C4-2B (cell line): ENCODE data around the gene COX7A2L.

ENCODE experiments used
- ZFX ChIP-seq: fragments of 450-650 bp; IDR thresholded peaks from 2 replicates; pipeline ENCODE4 v1.6.1; 2017
- TF ChIP-seq, protein P1 (sequence below): fragments of 450-650 bp; conservative IDR thresholded peaks from 2 replicates; pipeline ENCODE4 v1.5.1; 2017; ENCODE audit warnings: mild to moderate bottlenecking

DNA sequence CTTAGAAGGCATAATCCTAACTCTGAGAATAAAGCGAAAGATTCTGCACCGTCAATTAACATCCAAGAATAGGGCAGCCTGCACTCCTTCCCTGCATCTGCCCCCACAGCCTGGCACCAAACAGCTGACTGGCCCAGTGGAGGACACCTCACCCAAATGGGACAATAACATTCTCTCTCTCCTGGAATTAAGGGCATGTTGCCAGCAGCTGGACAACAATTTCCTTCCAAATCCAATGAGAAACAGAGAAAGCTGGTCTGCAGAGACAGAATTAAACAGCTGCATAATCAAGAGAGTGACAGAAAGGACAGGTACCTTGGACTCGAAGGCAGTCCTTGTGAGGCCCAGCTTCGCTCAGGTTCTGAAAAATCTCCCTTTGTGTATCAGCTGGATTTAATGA is 15.0 kb downstream of the COX7A2L start:
- TF ChIP-seq, protein P1, sequence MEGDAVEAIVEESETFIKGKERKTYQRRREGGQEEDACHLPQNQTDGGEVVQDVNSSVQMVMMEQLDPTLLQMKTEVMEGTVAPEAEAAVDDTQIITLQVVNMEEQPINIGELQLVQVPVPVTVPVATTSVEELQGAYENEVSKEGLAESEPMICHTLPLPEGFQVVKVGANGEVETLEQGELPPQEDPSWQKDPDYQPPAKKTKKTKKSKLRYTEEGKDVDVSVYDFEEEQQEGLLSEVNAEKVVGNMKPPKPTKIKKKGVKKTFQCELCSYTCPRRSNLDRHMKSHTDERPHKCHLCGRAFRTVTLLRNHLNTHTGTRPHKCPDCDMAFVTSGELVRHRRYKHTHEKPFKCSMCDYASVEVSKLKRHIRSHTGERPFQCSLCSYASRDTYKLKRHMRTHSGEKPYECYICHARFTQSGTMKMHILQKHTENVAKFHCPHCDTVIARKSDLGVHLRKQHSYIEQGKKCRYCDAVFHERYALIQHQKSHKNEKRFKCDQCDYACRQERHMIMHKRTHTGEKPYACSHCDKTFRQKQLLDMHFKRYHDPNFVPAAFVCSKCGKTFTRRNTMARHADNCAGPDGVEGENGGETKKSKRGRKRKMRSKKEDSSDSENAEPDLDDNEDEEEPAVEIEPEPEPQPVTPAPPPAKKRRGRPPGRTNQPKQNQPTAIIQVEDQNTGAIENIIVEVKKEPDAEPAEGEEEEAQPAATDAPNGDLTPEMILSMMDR, result no peak
- no peak for TF ChIP-seq ZFX
